ENCODE results near the gene ING3. TPM values are rescaled to one million over a fixed set of nuclear protein-coding genes. Genes with fewer than 3 reads are reported as not detected.

Gene ING3
- total and polyA plus RNA-seq, 11 donors: 5.4 to 16.0 (median 12.5) TPM

- 92 to 96% (median 95%) methylated on average over 1 of the region's 1 CpG for WGBS, 4 donors
- no peak overlapping the region for H3K27ac ChIP-seq
- DNase-seq: no peak
- TF ChIP-seq POLR2A (IDR thresholded peaks at IDR 0.05) (no peak), CTCF (IDR thresholded peaks at IDR 0.05) (no peak)
- H3K4me3 ChIP-seq: no peak overlapping the region
- no peaks in the 10 kb centered on the region for H3K36me3 ChIP-seq
- ATAC-seq: no peak
- H3K4me1 ChIP-seq: peaks cover 0 to 3% (median 0%) of the 10 kb centered on the region in 12 donors
- intact Hi-C loops (cut with DNase I): no loop called here
- no peaks in the 10 kb centered on the region for H3K27me3 ChIP-seq
- H3K9me3 ChIP-seq: peaks cover 0 to 19% (median 0%) of the 10 kb centered on the region in 12 donors
These were observed 34.0 kb upstream of the ING3 start for GRCh38 chr7:120916538-120916937.

- no peak for TF ChIP-seq POLR2A (IDR thresholded peaks at IDR 0.05)
- TF ChIP-seq CTCF (IDR thresholded peaks at IDR 0.05): no peak
- H3K36me3 ChIP-seq: no peaks in the 10 kb centered on the region
- H3K4me1 ChIP-seq: peaks cover 0 to 3% (median 0%) of the 10 kb centered on the region in 12 donors
- ATAC-seq (no peak), DNase-seq (no peak)
- no peak overlapping the region for H3K4me3 ChIP-seq
- intact Hi-C loops (cut with DNase I): no loop called here
- H3K9me3 ChIP-seq: no peaks in the 10 kb centered on the region
- no peak overlapping the region for H3K27ac ChIP-seq
- H3K27me3 ChIP-seq: no peaks in the 10 kb centered on the region
These were observed 31.1 kb upstream of the ING3 start for GRCh38 chr7:120919466-120919865.

- ATAC-seq (no peak), DNase-seq (no peak)
- Histone ChIP-seq H3K36me3 (no peaks in the 10 kb centered on the region), H3K27me3 (no peaks in the 10 kb centered on the region), H3K4me1 (peaks cover 0 to 3% (median 0%) of the 10 kb centered on the region in 12 donors), H3K27ac (no peak overlapping the region), H3K9me3 (no peaks in the 10 kb centered on the region), H3K4me3 (no peak overlapping the region)
- intact Hi-C loops (cut with DNase I): loop anchor here in 1 of 10 donors (5.0 kb wide), 1 partner anchor 43 kb away; no protein-coding TSS in a partner anchor
- no peak for TF ChIP-seq CTCF (IDR thresholded peaks at IDR 0.05)
- no peak for TF ChIP-seq POLR2A (IDR thresholded peaks at IDR 0.05)
- WGBS, 4 donors: 55 to 68% (median 62%) methylated on average over 2 of the region's 2 CpGs
These were observed 30.5 kb upstream of the ING3 start for GRCh38 chr7:120920034-120920433.

- Histone ChIP-seq H3K36me3 (no peaks in the 10 kb centered on the region), H3K4me1 (peaks cover 0 to 3% (median 0%) of the 10 kb centered on the region in 12 donors), H3K4me3 (no peak overlapping the region), H3K9me3 (no peaks in the 10 kb centered on the region), H3K27ac (no peak overlapping the region), H3K27me3 (no peaks in the 10 kb centered on the region)
- 64 to 70% (median 65%) methylated on average over 3 of the region's 3 CpGs for WGBS, 4 donors
- ATAC-seq (no peak), DNase-seq (no peak)
- intact Hi-C loops (cut with DNase I): loop anchor here in 1 of 10 donors (5.0 kb wide), 1 partner anchor 43 kb away; no protein-coding TSS in a partner anchor
- TF ChIP-seq POLR2A (IDR thresholded peaks at IDR 0.05): no peak
- no peak for TF ChIP-seq CTCF (IDR thresholded peaks at IDR 0.05)
These were observed 29.8 kb upstream of the ING3 start for GRCh38 chr7:120920591-120921274.

All from heart left ventricle (tissue), 16 donors.